Measurements from ENCODE around the gene LRRC46.

LRRC46 gene

DNA sequence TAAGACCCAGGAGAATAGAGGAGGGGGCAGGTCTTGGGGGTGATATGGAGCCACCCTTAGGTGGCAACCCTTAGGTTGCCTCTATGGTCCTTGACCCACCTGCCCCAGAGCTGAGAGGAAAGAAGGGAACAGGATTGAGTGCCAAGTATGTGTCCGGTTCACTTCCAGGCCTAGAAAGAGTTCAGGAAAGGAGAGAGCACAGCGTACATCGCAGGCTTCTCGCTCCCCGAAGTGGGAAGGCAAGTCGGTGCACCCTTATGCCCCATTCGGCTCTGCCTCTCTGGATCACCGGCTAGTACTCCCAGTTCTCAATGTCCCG, 18.9 kb downstream of the LRRC46 start:
- H3K27ac Mint-ChIP-seq, result no peak overlapping the region
- DNase-seq, result no peak
- H3K9me3 Mint-ChIP-seq, result no peaks in the 10 kb centered on the region
- TF ChIP-seq, protein P1, sequence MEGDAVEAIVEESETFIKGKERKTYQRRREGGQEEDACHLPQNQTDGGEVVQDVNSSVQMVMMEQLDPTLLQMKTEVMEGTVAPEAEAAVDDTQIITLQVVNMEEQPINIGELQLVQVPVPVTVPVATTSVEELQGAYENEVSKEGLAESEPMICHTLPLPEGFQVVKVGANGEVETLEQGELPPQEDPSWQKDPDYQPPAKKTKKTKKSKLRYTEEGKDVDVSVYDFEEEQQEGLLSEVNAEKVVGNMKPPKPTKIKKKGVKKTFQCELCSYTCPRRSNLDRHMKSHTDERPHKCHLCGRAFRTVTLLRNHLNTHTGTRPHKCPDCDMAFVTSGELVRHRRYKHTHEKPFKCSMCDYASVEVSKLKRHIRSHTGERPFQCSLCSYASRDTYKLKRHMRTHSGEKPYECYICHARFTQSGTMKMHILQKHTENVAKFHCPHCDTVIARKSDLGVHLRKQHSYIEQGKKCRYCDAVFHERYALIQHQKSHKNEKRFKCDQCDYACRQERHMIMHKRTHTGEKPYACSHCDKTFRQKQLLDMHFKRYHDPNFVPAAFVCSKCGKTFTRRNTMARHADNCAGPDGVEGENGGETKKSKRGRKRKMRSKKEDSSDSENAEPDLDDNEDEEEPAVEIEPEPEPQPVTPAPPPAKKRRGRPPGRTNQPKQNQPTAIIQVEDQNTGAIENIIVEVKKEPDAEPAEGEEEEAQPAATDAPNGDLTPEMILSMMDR (IDR thresholded peaks at IDR 0.05), result no peak
- no peaks in the 10 kb centered on the region for H3K36me3 Mint-ChIP-seq (ENCODE audit: low read depth)
- peak overlapping the region; percentile 85 for H3K4me3 Mint-ChIP-seq
- H3K27me3 Mint-ChIP-seq (ENCODE audit: low read depth, poor library complexity), result peaks cover 78% of the 10 kb centered on the region
- H3K4me1 Mint-ChIP-seq, result peaks cover 85% of the 10 kb centered on the region

DNA sequence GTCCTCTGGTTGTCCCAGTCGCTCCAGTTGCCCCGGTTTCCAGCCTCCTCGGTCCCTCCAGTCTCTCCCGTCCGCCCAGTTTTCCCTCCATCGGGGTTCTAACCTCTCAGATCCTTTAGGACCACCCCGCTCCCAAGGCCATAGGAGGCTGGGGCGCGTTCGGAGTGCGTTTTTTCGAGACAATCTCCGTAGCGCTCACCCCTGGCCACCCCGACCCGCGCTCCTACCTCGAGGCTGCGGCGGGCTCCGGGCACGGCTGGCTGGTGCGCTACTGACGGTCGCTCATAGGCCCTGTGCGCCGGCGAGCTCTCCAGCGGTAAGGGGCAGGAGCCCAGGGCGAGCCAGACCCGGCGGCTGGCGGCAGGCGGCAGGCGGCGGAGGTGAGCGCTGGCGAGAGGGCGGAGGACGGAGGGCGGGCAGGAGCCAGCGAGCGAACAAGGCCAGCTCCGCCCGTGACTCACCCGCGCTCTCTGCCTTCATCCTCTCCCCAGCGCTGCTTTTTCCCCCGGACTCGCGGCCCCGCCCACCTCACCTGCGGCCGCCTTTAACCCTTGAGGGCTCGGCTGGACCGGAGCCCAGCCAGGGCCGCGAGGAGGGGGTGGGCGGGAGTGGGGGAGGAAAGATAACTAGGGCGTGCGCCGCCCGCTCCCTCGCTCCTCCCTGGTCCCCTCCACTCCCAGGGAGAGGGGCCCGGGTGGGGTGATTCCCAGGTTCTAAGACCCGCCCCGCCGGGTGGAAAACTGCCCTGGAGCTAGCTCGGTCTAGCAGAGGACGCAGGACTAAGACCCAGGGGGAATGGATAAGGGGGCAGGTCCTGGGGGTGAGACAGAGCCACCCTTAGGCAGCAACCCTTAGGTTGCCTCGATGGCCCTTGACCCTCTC, 19.5 kb downstream of the LRRC46 start, which contains the start of gene SP6:
Gene SP6, minus strand, starts transcription at position 472 of the 882 bp plus-strand sequence. CDS start 2,734 bp downstream, outside the sequence.
- peak; percentile 80 for DNase-seq
- Mint-ChIP-seq H3K27me3 (ENCODE audit: low read depth, poor library complexity) (peaks cover 79% of the 10 kb centered on the region), H3K4me3 (peak within 1 kb of the TSS; percentile 85), H3K4me1 (peaks cover 85% of the 10 kb centered on the region), H3K36me3 (ENCODE audit: low read depth) (no peaks in the 10 kb centered on the region), H3K27ac (no peak within 1 kb of the TSS), H3K9me3 (no peaks in the 10 kb centered on the region)
- TF ChIP-seq, protein P1 (IDR thresholded peaks at IDR 0.05), result no peak

DNA sequence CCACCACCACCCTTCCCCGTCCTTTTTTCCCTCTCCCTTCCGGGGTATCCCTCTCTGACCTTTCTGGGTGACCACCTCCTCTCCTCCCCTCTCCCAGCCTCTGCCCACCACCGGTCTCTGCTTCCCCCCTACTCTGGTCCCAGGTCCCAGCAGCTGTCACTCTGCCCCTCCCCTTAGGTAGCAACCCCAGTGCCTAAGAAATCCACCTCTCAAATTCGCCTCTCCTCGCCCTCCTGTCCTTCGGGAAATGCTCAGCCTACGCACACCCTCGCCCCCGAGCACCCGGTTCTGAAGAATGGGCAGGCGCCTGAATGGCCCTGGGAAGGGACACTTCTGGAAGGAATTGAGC, 20.3 kb downstream of the LRRC46 start:
- H3K36me3 Mint-ChIP-seq (ENCODE audit: low read depth), result no peaks in the 10 kb centered on the region
- DNase-seq, result no peak
- no peaks in the 10 kb centered on the region for H3K9me3 Mint-ChIP-seq
- H3K4me3 Mint-ChIP-seq, result peak overlapping the region; percentile 85
- H3K4me1 Mint-ChIP-seq, result peaks cover 85% of the 10 kb centered on the region
- peaks cover 86% of the 10 kb centered on the region for H3K27me3 Mint-ChIP-seq (ENCODE audit: low read depth, poor library complexity)
- H3K27ac Mint-ChIP-seq, result no peak overlapping the region
- TF ChIP-seq, protein P1 (IDR thresholded peaks at IDR 0.05), result no peak

DNA sequence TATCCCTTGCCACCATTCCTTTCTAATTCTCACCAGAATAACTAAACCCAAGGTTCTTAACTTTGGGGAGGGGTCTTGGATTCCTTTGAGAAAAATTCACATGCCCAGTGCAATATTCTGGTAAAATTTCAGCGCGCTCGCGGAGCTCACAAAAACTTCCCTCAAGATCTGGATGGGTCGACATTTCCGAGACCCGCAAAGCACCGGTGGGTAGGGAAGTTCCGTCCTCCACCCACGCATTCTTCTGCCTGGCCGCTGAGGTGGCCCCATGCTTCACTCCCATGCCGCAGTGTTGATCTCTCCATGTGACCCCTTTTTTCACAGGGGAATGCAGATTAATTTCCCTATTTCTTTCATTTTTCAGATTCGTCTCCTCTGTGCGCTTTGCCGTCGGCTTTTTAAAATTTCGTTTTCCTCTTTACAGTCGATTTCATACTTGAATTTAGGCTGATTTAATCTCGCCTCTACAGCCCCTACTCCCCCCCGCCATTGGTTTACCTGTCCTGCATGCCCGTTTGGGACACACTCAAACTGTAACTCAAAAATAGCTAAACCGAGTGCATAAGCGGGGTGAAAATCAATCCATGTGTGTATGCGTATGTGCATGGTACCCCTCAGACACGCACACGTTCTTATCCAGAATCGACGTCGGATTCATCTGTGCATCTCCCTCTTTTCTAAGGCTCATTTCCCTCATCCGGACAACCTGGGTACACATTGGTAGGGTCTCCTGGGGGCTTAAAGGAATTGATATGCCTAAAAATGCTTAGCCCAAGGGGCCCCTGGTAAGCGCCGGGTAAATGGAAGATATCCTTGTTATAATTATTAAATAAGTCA, 20.9 kb downstream of the LRRC46 start:
- Mint-ChIP-seq H3K36me3 (ENCODE audit: low read depth) (no peaks in the 10 kb centered on the region), H3K27me3 (ENCODE audit: low read depth, poor library complexity) (peaks cover 82% of the 10 kb centered on the region), H3K4me3 (peak overlapping the region; percentile 85), H3K27ac (no peak overlapping the region), H3K9me3 (no peaks in the 10 kb centered on the region), H3K4me1 (peaks cover 85% of the 10 kb centered on the region)
- TF ChIP-seq, protein P1 (IDR thresholded peaks at IDR 0.05), result no peak
- no peak for DNase-seq

DNA sequence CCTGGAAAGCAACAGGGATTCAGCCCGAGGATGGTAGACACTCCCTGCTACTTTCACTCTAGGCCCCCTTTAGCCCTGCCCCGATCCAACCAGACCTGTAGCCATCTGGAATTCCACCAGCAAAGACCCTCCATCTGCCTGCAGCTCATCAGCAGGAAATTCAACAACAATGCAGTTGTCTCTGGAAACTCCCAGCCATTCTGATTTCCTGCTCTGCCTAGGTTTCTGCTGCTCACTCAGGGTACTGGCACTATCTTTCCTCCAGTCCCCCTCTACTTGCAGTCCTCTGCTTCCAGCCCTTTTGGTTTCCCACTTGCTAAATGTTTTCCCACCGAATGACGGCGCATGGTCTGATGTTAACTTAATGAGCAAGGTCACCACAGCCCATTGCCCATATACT, 22.1 kb downstream of the LRRC46 start:
- Mint-ChIP-seq H3K9me3 (no peaks in the 10 kb centered on the region), H3K36me3 (ENCODE audit: low read depth) (no peaks in the 10 kb centered on the region), H3K27ac (no peak overlapping the region), H3K27me3 (ENCODE audit: low read depth, poor library complexity) (peaks cover 76% of the 10 kb centered on the region), H3K4me3 (no peak overlapping the region), H3K4me1 (peaks cover 91% of the 10 kb centered on the region)
- TF ChIP-seq, protein P1 (IDR thresholded peaks at IDR 0.05), result no peak
- DNase-seq, result no peak
